Heart right ventricle (tissue), 16 donors: ENCODE data around the gene JAGN1. TPM values are rescaled to one million over a fixed set of nuclear protein-coding genes. Genes with fewer than 3 reads are reported as not detected.
"Not testable (repeated sequence)": the region's sequence is repeated elsewhere in the genome, so short reads cannot be mapped to it uniquely, and the experiment has no call there.

Source experiments
- ATAC-seq, 8 donors: fragments of 200-7000 bp; cut with Tn5 transposase; one replicate each; pipeline ENCODE4 v1.9.1; 2020; ENCODE audit warnings: mild to moderate bottlenecking in 8 of 8, moderate library complexity in 8 of 8, moderate number of reproducible peaks in 1 of 8
- DNase-seq, 2 donors: peaks; one replicate each; pipeline ENCODE4 v3.0.0-alpha.2; 2020
- H3K27ac ChIP-seq, 10 donors: fragments of 200-600 bp; sonication (generic) in 2 of 10; one replicate each; pipeline versions ENCODE4 v1.5.0 to v1.8.0; 2020 to 2022; ENCODE audit warnings: mild to moderate bottlenecking in 3 of 10
- H3K27me3 ChIP-seq, 7 donors: fragments of 200-600 bp; one replicate each; pipeline ENCODE4 v1.8.0; 2021 to 2022; ENCODE audit warnings: mild to moderate bottlenecking in 2 of 7
- H3K36me3 ChIP-seq, 9 donors: fragments of 200-600 bp; sonication (generic) in 1 of 9; one replicate each; pipeline versions ENCODE4 v1.5.0 to v1.8.0; 2020 to 2022; ENCODE audit warnings: mild to moderate bottlenecking in 2 of 9
- H3K4me1 ChIP-seq, 9 donors: fragments of 200-600 bp; sonication (generic) in 1 of 9; one replicate each; pipeline versions ENCODE4 v1.5.0 to v1.8.0; 2020 to 2022; ENCODE audit warnings: mild to moderate bottlenecking in 4 of 9
- H3K4me3 ChIP-seq, 10 donors: fragments of 200-600 bp; sonication (generic) in 2 of 10; one replicate each; pipeline versions ENCODE4 v1.5.0 to v1.8.0; 2020 to 2022; ENCODE audit warnings: mild to moderate bottlenecking in 7 of 10, moderate library complexity in 2 of 10
- H3K9me3 ChIP-seq, 11 donors: fragments of 200-600 bp in 10 of 11; sonication (generic) in 2 of 11; one replicate each; pipeline versions ENCODE4 v1.5.0 to v1.8.0; 2013 to 2022; ENCODE audit warnings: mild to moderate bottlenecking in 2 of 11, control low read depth in 1 of 11, moderate library complexity in 1 of 11
- WGBS, 2 donors: extraction: QIAGEN DNeasy Blood & Tissue Kit; methylation state at CpG; one replicate each; pipeline ENCODE4 v1.1.7; 2013; ENCODE audit warnings: inconsistent platforms in 1 of 2; 5-methylcytosine and 5-hydroxymethylcytosine counted together
- intact Hi-C, 10 donors: fragments of 100-400 bp; cut with DNase I; formaldehyde crosslinking; loops; one replicate each; pipeline versions ENCODE4 v1.11.1 to v1.14.2; 2022
- polyA plus RNA-seq, 2 donors: library from polyadenylated mRNA; stranded (reverse); fragments of 200-250 nt; gene quantifications; one replicate each; pipeline ENCODE4 v1.2.3, GENCODE V29; 2013
- total RNA-seq, 10 donors: library from RNA; stranded (reverse); fragmentation: NEBNext Ultra II Directional in 3 of 10; extraction: Animal tissue kit (Norgen Biotek cat#: 25700) in 3 of 10; gene quantifications; one replicate each; pipeline versions ENCODE4 v1.2.1 to v1.2.4, GENCODE V29; 2021 to 2023
- TF ChIP-seq, protein P1 (sequence below), 9 donors: fragments of 200-600 bp; sonication (generic) in 2 of 9; IDR thresholded peaks; one replicate each; pipeline versions ENCODE4 v1.5.0 to v1.8.0; 2021 to 2022; ENCODE audit warnings: antibody characterized with exemption in 9 of 9, mild to moderate bottlenecking in 5 of 9, moderate library complexity in 1 of 9
- donor health status: Arrhythmogenic right ventricular cardiomyopathy.
- donor health status: ischemic (EF 13 %, LVEDD 7.1; RV severe dilation, severe dysfunction).
- donor health status: healthy with polysubstance abuse.
- donor health status: DM: no; HTN: yes; CAD: no.
- donor health status: DM: no; HTN: no; CAD: no.
- donor health status: ischemic (EF 25% LVEDD 6.9; RV normal size, moderate dysfunction).
- donor health status: ischemic (EF 25% LVEDD 5.7; RV mildly dilated, moderate dysfunction).
- donor health status: healthy.
- donor health status: DM: yes; HTN: yes; CAD: no.
- donor health status: Ischemic cardiomyopathy.
- donor health status: ischemic (EF 35%, LVEDD 5.7; RV mildly dilated, moderate dysfunction).
- donor health status: nonischemic (EF 11% LVEDD 7.7; RV severe dilation, severe dysfunction).
- donor health status: DM: yes; HTN: yes; CAD: no.
- donor health status: PGD.
- donor health status: ischemic (EF 29% LVEDD 5.4; RV normal size, mild dysfunction).
- donor health status: nonischemic (EF 23%, LVEDD 6.1; RV moderate dilation, normal function).

JAGN1 gene
- total and polyA plus RNA-seq, 12 donors: 13.8 to 69.3 (median 18.8) TPM

DNA sequence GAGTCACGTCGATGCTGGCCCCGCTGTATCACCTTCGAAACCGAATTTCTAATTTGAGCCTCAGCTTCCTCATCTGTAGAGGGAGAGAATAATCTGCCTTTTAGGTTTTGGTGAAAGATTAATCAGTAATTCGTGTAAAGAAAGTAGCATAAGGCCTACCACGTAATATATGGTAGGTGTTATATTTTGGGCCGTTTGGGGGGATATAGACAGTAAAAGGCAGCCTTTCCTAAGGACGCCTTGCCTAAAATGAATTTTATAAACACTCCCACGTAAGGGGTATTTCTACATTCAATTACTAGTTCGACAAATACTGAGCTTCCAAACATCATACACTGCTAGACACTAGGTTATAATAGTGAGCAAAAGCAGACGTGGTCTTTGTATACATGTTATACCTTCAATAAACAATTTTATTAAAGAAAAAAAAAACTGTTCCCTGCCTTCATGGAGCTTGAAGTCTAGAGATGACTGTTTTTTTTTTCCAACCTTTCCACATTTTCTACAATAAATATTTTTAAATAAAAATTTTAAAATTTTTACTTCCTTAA is 737 bp downstream of the JAGN1 start:
- Histone ChIP-seq H3K27ac (peak overlapping the region; percentile 86 to 99 (median 96)), H3K36me3 (peaks cover 0 to 21% (median 0%) of the 10 kb centered on the region in 9 donors), H3K9me3 (no peaks in the 10 kb centered on the region), H3K4me3 (peak overlapping the region; percentile 61 to 99 (median 94)), H3K27me3 (no peaks in the 10 kb centered on the region), H3K4me1 (peaks cover 3 to 34% (median 16%) of the 10 kb centered on the region in 9 donors)
- DNase-seq (no peak), ATAC-seq (no peak)
- 9 to 10% methylated on average over 12 of the region's 12 CpGs for WGBS, 2 donors
- intact Hi-C loops: loop anchor here in 1 of 10 donors (2.0 kb wide), 1 partner anchor 42 kb away; the partner anchor contains the start of gene CRELD1
- TF ChIP-seq, protein P1, sequence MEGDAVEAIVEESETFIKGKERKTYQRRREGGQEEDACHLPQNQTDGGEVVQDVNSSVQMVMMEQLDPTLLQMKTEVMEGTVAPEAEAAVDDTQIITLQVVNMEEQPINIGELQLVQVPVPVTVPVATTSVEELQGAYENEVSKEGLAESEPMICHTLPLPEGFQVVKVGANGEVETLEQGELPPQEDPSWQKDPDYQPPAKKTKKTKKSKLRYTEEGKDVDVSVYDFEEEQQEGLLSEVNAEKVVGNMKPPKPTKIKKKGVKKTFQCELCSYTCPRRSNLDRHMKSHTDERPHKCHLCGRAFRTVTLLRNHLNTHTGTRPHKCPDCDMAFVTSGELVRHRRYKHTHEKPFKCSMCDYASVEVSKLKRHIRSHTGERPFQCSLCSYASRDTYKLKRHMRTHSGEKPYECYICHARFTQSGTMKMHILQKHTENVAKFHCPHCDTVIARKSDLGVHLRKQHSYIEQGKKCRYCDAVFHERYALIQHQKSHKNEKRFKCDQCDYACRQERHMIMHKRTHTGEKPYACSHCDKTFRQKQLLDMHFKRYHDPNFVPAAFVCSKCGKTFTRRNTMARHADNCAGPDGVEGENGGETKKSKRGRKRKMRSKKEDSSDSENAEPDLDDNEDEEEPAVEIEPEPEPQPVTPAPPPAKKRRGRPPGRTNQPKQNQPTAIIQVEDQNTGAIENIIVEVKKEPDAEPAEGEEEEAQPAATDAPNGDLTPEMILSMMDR (IDR thresholded peaks at IDR 0.05): no peak

DNA sequence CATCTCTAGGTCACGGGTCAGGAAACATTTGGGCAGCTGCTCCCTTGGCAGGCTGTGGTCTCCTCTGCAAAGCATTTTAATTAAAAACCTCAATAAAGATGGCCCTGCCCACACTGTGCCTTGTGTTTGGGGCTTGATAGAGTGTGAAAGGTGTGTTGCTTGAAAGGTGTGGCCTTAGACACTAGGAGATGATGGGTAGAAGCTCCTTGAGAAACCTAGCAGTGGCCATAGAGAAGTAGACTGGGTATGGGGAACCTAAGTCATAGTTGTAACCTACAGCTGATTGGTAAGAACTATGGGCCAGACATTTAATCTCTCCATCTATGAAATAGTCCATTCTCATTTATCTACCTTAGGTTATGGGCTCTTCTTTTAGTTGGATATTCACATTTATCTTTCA is 3.3 kb downstream of the JAGN1 start:
- ATAC-seq (no peak), DNase-seq (no peak)
- H3K4me1 ChIP-seq: peaks cover 3 to 40% (median 16%) of the 10 kb centered on the region in 9 donors
- 89 to 93% methylated on average over 1 of the region's 1 CpG for WGBS, 2 donors
- H3K27ac ChIP-seq: peak overlapping the region in 1 of 10 donors; percentile 4
- no peaks in the 10 kb centered on the region for H3K27me3 ChIP-seq
- no peaks in the 10 kb centered on the region for H3K9me3 ChIP-seq
- H3K36me3 ChIP-seq: peaks cover 0 to 21% (median 0%) of the 10 kb centered on the region in 9 donors
- H3K4me3 ChIP-seq: no peak overlapping the region
- TF ChIP-seq, protein P1 (IDR thresholded peaks at IDR 0.05): no peak
- intact Hi-C loops: no loop called here

GRCh38 chr3:9895715-9896114 is 5.3 kb downstream of the JAGN1 start:
- intact Hi-C loops, H3K27me3 ChIP-seq, ATAC-seq, DNase-seq, H3K9me3 ChIP-seq, H3K4me3 ChIP-seq: not testable (repeated sequence)
- peak overlapping the region in 1 of 10 donors; percentile 1 for H3K27ac ChIP-seq
- H3K36me3 ChIP-seq: peaks cover 0 to 21% (median 0%) of the 10 kb centered on the region in 9 donors
- WGBS, 2 donors: 95 to 97% methylated on average over 3 of the region's 3 CpGs
- peaks cover 0 to 36% (median 12%) of the 10 kb centered on the region in 9 donors for H3K4me1 ChIP-seq

- DNase-seq, H3K4me3 ChIP-seq, ATAC-seq, H3K27ac ChIP-seq, H3K27me3 ChIP-seq, intact Hi-C loops, H3K9me3 ChIP-seq: not testable (repeated sequence)
- 93 to 94% methylated on average over 10 of the region's 10 CpGs for WGBS, 2 donors
- peaks cover 0 to 26% (median 2%) of the 10 kb centered on the region in 9 donors for H3K4me1 ChIP-seq
- peaks cover 0 to 21% (median 0%) of the 10 kb centered on the region in 9 donors for H3K36me3 ChIP-seq
These were observed 6.5 kb downstream of the JAGN1 start for GRCh38 chr3:9896755-9897407.

- TF ChIP-seq, protein P1 (IDR thresholded peaks at IDR 0.05): no peak
- intact Hi-C loops: no loop called here
These were observed 7.3 kb downstream of the JAGN1 start for GRCh38 chr3:9897408-9898372.

More at GRCh38 chr3:9897408-9898372, 7.3 kb downstream of the JAGN1 start:
- ATAC-seq (peak in 1 of 8 donors; percentile 28), DNase-seq (no peak)
- Histone ChIP-seq H3K36me3 (peaks cover 0 to 17% (median 0%) of the 10 kb centered on the region in 9 donors), H3K9me3 (no peaks in the 10 kb centered on the region), H3K4me1 (peaks cover 0 to 27% (median 4%) of the 10 kb centered on the region in 9 donors), H3K4me3 (no peak overlapping the region), H3K27ac (no peak overlapping the region), H3K27me3 (no peaks in the 10 kb centered on the region)
- WGBS, 2 donors: 62 to 68% methylated on average over 4 of the region's 4 CpGs
